ENCODE data around the gene KRT37.

KRT37 gene

DNA sequence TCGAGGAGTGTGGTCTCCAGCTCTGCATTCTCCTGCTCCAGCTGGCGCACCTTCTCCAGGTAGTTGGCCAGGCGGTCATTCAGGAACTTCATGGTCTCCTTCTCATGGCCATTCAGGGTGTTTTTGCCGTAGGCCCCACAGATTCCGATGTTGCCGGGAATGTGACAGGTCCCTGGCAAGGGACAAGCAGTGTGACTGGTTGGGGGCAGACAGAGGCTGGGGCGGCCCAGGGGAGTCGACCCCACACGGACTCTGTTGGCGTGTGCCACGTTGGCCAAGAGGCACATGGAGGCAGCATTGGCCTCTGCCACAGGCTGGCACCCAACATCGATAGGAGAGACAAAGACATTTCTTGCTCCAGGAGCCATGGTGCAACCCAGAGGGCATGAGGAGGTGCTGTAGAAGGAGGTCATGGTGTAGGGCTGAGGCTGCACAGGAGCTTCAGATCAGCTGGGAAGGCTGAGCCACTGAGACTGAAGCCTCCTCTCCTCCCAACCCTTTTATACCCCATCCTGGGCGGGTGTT is at the start of gene KRT37:
TSS of gene KRT37 (minus strand) at position 475 of the 525 bp plus-strand sequence. CDS start at position 413, 62 bp downstream.
- DNase-seq (ENCODE audit: low read depth in 3 of 3) = no peak

DNA sequence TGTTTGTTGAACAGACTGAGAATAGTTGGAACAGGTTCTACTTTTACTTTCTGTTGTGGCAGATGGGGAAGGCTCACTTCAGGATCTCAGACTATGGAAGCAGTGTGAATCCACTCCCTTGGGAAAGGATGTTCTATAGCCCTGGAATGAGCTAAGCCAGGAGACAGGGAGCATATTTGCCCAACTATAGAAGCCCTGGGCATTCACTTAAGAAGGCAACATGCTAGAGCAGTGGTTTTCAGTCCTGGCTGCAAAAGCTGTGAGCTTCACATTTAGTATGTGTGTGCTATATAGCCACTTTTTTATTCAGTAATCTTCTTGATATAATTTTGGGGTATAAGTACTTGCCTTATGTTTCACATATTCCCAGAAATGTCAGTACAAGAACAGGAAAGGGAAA is 44.0 kb upstream of the KRT37 start:
- no peak for DNase-seq (ENCODE audit: low read depth in 3 of 3)

DNA sequence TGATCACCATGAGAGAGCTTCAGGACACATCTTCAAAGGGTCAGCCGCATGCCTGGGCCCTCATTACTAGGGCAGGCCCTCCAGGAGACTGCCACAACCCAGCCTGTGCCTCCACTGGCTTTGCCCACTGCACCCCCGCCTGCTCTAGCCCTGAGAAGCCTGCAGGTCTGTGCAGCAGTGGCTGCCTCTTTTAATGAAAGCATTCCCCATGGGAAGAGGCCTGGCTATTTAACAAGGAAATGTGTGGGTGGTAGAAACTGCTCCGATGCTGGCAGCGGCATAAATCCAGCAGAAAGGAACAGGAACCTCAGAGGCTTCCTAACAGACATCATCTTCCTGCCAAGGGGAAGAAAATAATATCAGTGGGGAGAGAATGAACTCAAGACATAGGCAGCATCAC is 43.2 kb upstream of the KRT37 start:
- DNase-seq (ENCODE audit: low read depth in 3 of 3) = no peak

DNA sequence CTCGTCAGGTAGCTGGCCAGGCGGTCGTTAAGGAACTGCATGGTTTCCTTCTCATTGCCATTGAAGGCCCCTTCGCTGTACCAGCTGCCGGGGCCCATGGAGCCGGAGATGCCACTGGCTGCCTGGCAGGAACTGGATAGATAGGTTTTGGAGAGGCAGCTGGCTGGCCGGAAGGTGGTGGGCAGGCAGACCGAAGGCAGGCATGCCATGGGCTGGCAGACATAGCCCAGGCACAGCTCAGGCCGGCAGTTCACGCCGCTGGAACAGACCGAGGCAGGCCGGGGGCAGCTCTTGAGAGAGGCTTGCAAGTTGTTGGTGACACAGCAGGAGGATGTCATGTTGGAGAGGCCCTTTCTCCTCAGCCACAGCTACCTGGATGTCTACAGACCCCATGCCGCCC is 42.6 kb upstream of the KRT37 start, which contains the start of gene KRT32:
TSS of gene KRT32 (minus strand) at position 399 of the 400 bp plus-strand sequence. CDS start at position 338, 61 bp downstream.
- no peak for DNase-seq (ENCODE audit: low read depth in 3 of 3)

DNA sequence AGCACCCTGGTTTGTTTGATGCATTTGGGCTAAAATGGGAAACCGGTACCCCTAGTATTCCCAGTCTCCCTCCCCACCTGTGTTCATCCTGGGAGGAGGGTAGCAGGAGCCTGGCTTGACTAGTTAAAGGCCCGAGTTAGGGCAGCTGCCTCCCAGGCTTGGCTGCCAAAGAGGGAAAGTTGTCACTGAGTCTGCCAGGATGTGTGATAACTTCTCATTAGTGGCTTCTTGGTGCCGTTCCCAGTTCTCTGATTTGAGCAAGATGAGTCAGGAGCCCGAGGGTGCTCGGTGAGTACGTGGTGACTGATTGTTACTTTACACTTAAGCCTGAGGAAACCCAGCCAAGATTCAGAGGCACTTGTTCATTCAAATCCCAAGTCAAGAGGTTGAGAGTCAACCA is 40.3 kb upstream of the KRT37 start:
- DNase-seq (ENCODE audit: low read depth in 3 of 3) = no peak

DNA sequence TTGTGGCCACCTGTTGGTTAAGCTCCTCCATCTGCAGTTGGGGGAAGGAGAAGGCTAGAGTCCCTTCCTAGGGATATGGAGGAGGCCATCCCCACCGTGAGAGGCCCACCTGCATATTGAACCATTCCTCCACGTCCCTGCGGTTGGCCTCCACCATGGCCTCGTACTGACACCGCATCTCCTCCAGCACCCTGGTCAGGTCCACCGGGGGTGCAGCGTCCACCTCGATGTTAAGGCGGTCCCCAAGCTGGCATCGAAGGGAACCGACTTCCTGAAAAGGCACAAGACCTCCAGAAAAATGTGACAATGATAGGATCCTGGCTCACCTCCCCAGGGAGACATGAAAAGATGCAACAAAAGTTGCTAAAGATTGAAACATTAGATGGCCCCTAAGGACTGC is 39.8 kb upstream of the KRT37 start:
- DNase-seq (ENCODE audit: low read depth in 3 of 3) = no peak

DNA sequence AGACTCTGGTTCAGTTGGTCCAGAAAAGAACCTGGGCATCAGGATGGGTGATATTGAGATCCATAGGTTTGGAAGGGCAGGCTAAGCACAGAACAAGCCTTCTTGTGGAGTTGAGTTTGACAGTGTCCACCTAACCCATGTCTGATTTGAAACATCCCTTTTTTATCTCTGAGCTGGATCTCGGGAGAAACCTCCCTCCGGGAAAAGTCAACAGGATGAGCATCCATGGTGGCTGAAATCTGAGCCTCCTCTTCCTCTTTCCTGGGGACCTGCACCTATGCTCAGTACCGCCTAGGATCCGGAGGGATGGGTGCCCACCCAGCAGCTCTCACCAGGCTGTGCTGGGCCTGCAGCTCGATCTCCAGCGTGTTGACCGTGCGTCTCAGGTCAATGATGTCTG is 39.4 kb upstream of the KRT37 start:
- no peak for DNase-seq (ENCODE audit: low read depth in 3 of 3)

DNA sequence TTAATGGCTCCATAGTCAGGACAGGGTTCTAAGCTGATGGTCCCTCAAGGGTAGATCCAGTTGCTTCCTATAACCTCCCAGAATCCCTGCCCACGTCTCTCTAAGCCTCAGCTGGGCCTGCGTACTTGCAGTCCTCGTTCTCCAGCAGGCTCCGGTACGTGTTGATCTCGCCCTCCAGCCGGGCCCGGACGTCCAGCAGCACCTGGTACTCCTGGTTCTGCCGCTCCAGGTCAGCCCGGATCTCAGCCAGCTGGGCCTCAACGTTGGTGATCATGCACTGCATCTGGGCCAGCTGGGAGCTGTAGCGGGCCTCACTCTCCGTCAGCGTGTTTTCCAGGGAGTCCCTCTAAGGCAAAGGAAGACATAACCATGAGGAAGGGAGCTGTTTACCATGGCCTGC is 38.3 kb upstream of the KRT37 start:
- DNase-seq (ENCODE audit: low read depth in 3 of 3) = no peak

DNA sequence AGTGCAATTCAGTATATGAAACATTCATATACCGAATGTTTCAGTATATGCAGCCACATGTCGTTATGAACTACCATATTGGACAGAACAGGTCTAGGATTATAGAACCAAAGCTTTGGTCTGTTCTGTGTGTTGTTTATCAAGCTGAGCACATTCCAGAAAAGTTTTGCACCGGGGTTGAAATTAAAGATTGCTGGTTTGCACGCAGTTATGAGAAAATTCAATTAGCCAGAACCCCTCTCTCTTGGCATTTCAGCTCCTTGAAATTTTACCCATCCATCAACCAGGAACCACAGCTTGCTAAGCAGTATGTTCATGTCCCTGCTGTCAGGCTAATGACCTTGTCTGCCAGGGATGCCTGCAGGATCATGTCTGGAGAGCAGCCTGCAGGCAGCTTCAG is 33.3 kb upstream of the KRT37 start:
- no peak for DNase-seq (ENCODE audit: low read depth in 3 of 3)

DNA sequence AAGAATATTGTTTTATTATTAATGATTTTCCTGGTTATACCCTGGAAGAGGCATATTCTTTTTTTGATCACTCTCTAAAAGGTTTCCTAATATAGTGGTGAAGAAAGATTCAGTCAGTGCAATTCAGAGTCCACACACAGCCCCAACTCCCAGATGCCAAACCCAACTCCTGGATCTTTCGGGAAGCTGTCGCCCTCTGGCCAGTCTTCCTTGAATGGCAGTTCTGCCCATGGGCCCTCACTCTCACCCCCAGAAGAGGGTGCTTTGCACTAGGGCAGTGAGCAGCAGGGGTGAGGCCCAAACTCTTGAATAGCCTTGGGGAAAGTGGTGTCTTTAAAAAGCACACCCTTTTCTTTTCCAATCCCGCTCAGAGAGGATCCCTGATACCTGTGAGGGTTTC is 31.8 kb upstream of the KRT37 start:
- no peak for DNase-seq (ENCODE audit: low read depth in 3 of 3)

DNA sequence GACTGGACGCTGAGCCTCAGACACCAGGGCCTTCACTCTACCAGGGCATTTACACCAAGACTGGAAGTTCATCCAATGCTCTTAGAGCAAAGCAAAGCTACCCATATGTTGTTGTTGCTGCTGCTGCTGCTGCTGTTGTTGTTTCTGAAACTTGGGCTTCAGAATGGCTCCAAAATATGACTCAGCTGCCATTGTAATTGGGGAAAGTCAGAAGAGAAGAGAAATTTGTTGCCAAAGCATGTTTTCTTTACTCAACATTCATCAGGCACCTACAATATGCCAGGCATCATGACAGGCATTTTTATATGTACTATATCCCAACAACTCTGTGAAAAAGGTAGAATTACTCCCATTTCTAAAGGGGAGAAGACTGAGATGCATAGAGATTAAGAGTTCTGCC is 30.9 kb upstream of the KRT37 start:
- DNase-seq (ENCODE audit: low read depth in 3 of 3) = no peak

DNA sequence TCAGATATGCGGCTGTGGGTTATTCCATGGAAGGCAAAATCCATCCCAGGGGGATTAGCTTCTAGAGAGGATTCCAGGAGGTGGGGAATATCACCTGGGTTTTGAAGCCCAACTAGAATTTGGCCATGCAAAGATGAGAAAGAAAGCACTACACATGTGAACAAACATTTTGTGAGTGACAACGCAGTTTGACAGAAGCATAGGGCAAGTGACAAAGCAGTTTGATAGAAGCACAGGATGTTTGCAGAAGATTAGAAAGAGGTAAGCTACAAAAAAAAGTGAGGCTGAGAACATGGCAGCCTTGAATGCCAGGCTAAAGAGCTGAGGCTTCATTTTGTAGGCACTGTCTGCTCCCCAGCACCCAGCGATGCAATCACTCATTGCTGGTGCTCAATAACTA is 28.7 kb upstream of the KRT37 start:
- no peak for DNase-seq (ENCODE audit: low read depth in 3 of 3)

DNA sequence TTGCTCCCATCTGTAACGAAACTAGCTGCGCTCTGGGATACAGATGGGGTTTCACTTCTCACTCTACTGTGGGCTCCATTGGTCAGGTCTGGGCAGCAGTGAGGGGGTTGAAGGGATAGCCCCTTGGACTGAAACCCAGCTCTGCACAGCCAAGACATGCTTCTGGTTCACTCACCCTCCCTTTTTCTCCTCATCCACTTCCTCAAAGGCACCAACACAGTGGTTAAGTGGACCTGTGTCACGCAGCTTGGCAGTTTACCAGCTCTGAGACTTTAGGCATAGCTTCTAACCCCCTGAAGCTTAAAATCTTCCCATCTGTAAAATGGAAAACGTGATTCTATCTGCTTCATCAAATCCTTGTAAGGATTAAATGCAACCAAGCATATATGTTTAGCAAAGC is 27.9 kb upstream of the KRT37 start:
- no peak for DNase-seq (ENCODE audit: low read depth in 3 of 3)

DNA sequence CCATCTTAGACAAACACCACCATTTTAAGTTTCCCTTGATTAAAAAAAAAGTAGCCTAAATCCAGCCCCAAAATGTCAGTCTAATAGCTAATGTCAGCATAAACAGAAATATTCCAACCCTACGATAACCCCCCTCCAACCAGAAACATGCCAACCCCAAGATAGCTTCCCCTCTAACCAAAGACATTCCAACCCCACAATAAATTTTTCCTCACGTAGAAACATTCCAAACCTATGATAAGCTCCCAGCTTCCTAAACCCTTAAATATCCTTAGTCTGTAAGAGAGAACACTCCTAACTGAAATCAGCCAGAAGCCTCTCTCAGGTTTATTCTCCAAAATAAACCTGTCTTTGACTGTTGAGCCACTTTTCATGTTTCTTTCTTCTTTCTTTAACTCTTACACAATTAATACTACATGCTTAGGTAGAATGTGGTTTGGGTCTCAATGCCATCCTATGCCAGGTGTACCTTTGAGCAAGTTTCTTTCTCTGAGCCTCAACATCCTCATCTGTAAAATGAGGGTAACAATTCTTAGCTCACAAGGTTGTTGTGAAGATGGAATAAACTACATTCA is 26.9 kb upstream of the KRT37 start:
- no peak for DNase-seq (ENCODE audit: low read depth in 3 of 3)

DNA sequence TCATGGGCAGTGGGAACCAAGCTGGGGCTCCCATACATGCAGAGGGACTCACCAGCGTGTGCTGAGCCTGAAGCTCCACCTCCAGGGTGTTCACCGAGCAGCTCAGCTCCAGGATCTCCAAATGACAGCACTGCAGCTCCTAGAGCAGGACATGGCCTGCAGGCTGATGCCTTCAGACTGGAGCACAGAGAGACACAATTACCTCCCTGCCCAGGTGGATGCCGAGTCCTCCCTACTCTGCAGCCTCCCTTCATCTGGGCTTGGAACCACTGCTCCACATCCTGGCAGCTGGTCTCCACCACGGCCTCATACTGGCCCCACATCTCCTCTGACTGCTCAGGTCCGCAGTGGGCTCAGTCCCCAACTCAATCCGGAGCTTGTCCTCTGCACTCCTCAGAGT is 24.6 kb upstream of the KRT37 start:
- DNase-seq (ENCODE audit: low read depth in 3 of 3) = no peak

DNA sequence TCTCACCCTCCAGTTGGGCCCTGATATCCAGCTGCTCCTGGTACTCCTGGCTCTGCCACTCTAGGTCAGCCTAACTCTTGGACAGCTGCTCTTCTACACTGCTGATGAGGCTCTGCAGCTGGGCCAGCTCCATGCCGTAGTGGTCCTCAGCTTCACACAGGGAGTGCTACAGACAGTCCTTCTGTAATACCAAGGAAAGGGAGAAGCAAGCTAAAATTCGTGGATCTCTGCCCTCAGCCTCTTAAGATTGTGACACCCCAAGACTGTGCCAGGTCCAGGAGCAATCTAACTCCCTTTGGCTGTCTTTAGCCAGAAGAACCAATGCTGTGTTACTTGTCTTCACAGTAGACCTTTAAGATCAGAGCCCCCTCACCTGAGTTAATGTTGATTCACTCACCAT is 24.1 kb upstream of the KRT37 start:
- no peak for DNase-seq (ENCODE audit: low read depth in 3 of 3)

DNA sequence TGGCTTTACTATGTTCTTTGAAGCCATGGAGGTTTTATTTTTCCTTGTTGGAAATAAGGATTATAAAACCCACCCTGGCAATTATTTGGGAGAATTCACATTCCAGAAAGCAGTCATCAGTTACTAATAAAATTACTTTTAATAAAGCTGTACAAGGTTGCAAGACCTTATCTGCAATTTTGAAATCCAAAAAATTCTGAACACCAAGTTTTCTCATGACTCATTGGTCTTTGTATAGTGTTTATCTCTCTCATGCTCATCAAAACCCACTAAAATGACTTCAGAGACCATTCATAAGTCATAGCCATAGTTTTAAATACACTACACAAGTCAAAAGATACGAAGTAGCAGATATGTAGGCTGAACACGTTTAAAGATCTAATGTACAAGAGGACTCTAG is 22.4 kb upstream of the KRT37 start:
- DNase-seq (ENCODE audit: low read depth in 3 of 3) = no peak

DNA sequence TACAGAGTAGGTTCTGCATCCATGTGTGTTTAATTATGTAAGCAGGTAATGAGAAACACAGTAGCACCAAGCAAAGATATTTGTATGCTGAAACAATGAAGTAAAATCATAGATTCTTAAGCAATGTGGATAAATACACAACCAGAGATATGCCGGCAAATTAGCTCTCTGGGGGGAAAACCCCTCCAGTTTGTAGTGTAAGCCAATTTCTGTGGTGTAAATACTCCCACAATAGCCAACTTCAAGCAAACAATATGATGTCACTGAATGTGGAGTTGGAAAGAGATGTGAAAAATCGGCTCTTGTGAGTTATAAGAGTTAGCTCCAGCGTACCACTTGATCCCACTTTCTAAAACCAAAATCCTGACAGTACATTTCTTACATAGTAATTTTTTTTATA is 20.3 kb upstream of the KRT37 start:
- DNase-seq (ENCODE audit: low read depth in 3 of 3) = no peak

DNA sequence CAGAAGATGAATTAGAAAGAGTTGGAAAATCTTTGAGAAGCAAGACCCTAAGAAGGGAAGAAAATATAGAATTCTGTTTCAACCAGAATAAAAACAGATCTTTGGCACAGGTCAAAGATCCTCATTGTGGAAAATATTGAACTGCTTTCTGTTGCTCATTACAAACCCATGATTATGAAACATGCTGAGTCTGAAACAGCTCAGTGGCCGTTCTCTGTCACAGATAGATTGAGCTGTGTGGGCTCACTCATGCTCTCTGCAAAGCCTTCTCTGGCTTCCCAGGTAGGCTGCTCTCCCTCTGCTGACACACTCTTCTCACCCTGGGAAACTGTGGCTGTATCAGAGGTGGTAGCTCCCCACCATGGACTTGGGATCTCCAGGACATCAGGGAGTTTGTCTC is 19.8 kb upstream of the KRT37 start:
- no peak for DNase-seq (ENCODE audit: low read depth in 3 of 3)

DNA sequence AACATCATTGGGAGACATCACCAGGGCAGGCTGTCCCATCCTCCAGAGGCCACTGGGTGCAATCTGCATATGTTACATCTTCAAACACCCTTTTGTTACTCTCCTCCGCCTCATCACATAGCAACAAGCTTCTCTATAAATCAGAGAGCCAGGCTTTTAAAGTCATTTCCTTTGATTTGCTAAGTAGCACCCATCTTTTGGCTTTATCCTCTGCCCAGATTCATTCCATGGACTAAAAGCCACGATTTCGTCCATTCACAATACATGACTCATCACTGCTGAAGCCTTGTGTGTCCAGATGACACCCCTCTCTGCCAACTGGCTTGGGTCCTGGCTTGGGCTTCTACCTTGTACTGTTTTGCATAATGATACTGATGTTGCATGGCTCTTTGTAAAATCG is 18.4 kb upstream of the KRT37 start:
- no peak for DNase-seq (ENCODE audit: low read depth in 3 of 3)

DNA sequence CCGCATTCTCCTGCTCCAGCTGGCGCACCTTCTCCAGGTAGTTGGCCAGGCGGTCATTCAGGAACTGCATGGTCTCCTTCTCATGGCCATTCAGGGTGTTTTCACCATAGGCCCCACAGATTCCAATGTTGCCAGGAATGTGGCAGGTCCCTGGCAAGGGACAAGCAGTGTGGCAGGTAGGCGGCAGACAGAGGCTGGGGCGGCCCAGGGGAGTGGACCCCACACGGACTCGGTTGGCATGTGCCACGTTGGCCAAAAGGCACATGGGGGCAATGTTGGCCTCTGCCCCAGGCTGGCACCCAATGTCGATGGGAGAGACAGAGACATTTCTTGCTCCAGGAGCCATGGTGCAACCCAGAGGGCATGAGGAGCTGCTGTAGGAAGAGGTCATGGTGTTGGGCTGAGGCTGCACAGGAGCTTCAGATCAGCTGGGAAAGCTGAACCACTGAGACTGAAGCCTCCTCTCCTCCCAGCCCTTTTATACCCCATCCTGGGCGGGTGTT is 16.2 kb upstream of the KRT37 start, which contains the start of gene KRT38:
TSS of gene KRT38 (minus strand) at position 453 of the 503 bp plus-strand sequence. CDS start at position 391, 62 bp downstream.
- no peak for DNase-seq (ENCODE audit: low read depth in 3 of 3)

DNA sequence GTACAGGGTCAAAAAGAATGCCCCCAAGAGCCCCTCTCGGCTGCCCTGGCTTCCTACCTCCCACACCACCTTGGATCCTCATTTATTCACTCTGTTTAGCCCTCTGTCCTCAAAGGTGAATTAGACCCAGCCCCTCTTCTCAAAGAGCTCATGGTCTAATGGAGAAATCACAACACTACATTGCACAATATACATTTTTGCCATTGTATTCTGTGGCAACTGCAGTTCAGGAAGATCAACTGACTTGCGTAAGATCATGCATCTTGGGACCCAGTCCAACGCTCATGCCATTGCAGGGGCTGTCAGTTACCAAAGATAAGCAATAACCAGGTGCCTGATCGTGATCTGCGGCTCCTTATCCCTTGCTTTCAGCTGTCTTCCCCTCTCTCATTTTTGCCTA is 15.0 kb upstream of the KRT37 start:
- DNase-seq (ENCODE audit: low read depth in 3 of 3) = no peak

DNA sequence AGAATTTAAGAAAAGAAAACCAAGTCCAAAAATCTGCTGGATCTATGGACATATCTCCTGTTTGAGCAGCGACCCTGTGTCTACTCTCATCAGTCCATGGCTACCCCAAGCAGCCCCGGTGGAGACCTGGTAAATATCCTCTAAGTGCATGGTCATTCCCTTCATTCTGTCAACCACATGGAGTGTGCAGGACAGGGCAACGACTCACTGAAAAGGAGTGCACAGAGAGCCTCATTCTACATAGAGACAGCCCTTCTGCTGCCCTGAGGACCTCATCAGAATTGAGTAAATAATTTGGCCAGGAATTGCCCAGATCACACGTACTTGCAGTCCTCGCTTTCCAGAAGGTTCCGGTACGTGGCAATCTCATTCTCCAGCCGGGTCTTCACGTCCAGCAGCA is 13.4 kb upstream of the KRT37 start:
- DNase-seq (ENCODE audit: low read depth in 3 of 3) = no peak

DNA sequence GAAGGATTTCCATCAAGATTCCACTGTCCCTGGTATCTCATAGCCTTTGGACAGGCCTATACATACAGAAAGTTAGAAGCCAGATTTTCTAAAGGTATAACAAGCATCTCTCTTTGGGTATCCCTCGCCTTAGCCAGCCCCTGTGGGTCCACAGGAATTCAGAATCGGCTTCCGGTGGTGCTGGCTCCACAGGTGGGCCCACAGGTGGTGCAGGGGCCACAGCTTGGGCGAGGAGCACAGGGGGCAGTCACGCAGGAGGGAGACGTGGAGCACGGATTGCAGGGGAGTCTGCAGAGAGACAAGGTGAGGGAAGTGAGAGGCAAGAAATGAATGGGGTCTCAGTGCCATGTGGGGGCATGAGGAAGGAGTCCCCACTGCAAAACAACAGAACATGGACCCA is 12.9 kb upstream of the KRT37 start:
- no peak for DNase-seq (ENCODE audit: low read depth in 3 of 3)
